Calu3 (cell line): ENCODE results near the gene PACS2. TPM values are rescaled to one million over a fixed set of nuclear protein-coding genes. Genes with fewer than 3 reads are reported as not detected.

ENCODE experiments used
- BruUV-seq: library from RNA; stranded (reverse); fragments of 400-500 nt; replicated peaks from 2 replicates; lab custom pipeline; 2021; lab: Mats Ljungman, UMichigan
- CTCF ChIA-PET: fragments of 300-600 bp; sonication (Branson Sonifier 250); formaldehyde crosslinking; loops from one replicate; lab custom pipeline; 2022; ENCODE audit warnings: antibody characterized with exemption; lab: Charles Lee
- DNase-seq: peaks from one replicate; pipeline ENCODE4 v3.0.0; 2022
- H3K27ac Mint-ChIP-seq: one replicate; pipeline ENCODE4 v1.8.0; 2022; ENCODE audit warnings: mixed read lengths; ENCODE audit not compliant: unreplicated experiment
- H3K27me3 Mint-ChIP-seq: one replicate; pipeline ENCODE4 v1.8.0; 2022; ENCODE audit warnings: mixed read lengths; ENCODE audit not compliant: unreplicated experiment
- H3K36me3 Mint-ChIP-seq: one replicate; pipeline ENCODE4 v1.8.0; 2022; ENCODE audit warnings: mild to moderate bottlenecking, moderate library complexity, mixed read lengths; ENCODE audit not compliant: insufficient read depth, unreplicated experiment
- H3K4me1 Mint-ChIP-seq: one replicate; pipeline ENCODE4 v1.8.0; 2022; ENCODE audit warnings: mild to moderate bottlenecking, low read depth, mixed read lengths; ENCODE audit not compliant: unreplicated experiment
- H3K4me3 Mint-ChIP-seq: one replicate; pipeline ENCODE4 v1.8.0; 2022; ENCODE audit warnings: mild to moderate bottlenecking, low read depth, moderate library complexity, mixed read lengths; ENCODE audit not compliant: unreplicated experiment
- H3K9me3 Mint-ChIP-seq: one replicate; pipeline ENCODE4 v1.8.0; 2022; ENCODE audit warnings: low read depth, mixed read lengths; ENCODE audit not compliant: unreplicated experiment
- intact Hi-C: fragments of 100-400 bp; cut with micrococcal nuclease; formaldehyde crosslinking; loops from one replicate; pipeline ENCODE4 v1.10.0; 2022; ENCODE audit not compliant: unreplicated experiment
- total RNA-seq: library from RNA; stranded (reverse); gene quantifications from 2 replicates; pipeline ENCODE4 v1.2.3, GENCODE V29; 2022
- TF ChIP-seq, protein P1 (sequence below): fragments of 200-600 bp; IDR thresholded peaks from one replicate; pipeline ENCODE4 v1.8.0; 2022; ENCODE audit warnings: antibody characterized with exemption; ENCODE audit not compliant: unreplicated experiment

The PACS2 gene
- total RNA-seq, 1 experiment from 2014 or later: 77.3 TPM

DNA sequence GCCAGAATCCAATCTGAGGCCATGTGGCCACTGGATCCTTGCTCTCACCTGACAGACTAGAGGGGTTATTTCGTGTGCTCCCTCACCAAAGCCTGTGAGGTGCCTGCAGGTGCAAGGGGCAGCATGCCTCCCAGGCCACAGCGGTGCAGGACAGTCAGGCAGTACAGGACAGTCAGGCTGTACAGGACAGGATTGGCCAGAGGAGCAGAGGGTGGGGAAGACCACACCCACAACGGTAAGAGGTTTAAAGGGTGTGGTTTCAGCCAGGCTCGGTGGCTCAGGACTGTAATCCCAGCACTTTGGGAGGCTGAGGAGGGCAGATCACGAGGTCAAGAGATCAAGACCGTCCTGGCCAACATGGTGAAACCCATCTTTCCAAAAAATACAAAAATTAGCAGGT, 10.6 kb upstream of the PACS2 start:
- no TSS peak for BruUV-seq
- TF ChIP-seq, protein P1, sequence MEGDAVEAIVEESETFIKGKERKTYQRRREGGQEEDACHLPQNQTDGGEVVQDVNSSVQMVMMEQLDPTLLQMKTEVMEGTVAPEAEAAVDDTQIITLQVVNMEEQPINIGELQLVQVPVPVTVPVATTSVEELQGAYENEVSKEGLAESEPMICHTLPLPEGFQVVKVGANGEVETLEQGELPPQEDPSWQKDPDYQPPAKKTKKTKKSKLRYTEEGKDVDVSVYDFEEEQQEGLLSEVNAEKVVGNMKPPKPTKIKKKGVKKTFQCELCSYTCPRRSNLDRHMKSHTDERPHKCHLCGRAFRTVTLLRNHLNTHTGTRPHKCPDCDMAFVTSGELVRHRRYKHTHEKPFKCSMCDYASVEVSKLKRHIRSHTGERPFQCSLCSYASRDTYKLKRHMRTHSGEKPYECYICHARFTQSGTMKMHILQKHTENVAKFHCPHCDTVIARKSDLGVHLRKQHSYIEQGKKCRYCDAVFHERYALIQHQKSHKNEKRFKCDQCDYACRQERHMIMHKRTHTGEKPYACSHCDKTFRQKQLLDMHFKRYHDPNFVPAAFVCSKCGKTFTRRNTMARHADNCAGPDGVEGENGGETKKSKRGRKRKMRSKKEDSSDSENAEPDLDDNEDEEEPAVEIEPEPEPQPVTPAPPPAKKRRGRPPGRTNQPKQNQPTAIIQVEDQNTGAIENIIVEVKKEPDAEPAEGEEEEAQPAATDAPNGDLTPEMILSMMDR: no peak
- CTCF ChIA-PET: no interaction called here
- Mint-ChIP-seq H3K36me3 (peaks cover 25% of the 10 kb centered on the region), H3K27me3 (no peaks in the 10 kb centered on the region), H3K9me3 (no peaks in the 10 kb centered on the region), H3K4me3 (no peak overlapping the region), H3K4me1 (no peaks in the 10 kb centered on the region), H3K27ac (no peak overlapping the region)
- no peak for DNase-seq
- intact Hi-C loops: no loop called here

DNA sequence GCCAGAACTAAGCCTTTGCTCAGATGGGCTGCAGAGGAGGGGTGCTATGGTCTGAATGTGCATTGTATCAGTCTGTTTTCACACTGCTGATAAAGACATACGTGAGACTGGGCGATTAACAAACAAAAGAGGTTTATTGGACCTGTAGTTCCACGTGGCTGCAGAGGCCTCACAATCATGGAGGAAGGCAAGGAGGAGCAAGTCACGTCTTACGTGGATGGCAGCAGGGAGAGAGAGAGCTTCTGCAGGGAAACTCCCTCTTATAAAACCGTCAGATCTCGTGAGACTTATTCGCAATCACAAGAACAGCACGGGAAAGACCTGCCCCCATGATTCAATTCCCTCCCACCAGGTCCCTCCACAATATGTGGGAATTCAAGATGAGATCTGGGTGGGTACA, 10.0 kb upstream of the PACS2 start:
- no peaks in the 10 kb centered on the region for H3K4me1 Mint-ChIP-seq
- H3K9me3 Mint-ChIP-seq: no peaks in the 10 kb centered on the region
- no peak for DNase-seq
- no peaks in the 10 kb centered on the region for H3K27me3 Mint-ChIP-seq
- H3K4me3 Mint-ChIP-seq: no peak overlapping the region
- intact Hi-C loops: no loop called here
- CTCF ChIA-PET: interaction anchor here (0.9 kb wide), 1 partner anchor 262 kb away, joined by 3 read pairs; no protein-coding TSS in a partner anchor
- H3K36me3 Mint-ChIP-seq: peaks cover 22% of the 10 kb centered on the region
- BruUV-seq: no TSS peak
- TF ChIP-seq, protein P1: no peak
- no peak overlapping the region for H3K27ac Mint-ChIP-seq

DNA sequence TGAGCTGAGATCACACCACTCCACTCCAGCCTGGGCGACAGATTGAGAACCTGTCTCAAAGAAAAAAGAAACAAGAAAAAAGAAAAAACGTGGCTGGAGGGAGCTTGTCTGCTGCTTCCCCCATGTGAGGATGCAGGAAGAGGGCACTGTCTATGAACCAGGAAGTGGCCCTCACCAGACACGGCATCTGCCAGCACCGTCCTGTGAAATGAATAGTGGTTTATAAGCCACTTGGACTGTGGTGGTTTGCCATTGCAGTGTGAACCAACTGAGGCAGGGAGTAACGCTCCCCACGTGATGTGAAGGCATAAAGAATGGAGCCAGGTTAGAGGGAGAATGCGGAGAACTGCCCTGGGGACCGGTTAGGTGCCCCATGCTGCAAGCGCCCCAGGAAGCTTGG, 9.2 kb upstream of the PACS2 start:
- Mint-ChIP-seq H3K36me3 (peaks cover 14% of the 10 kb centered on the region), H3K4me1 (no peaks in the 10 kb centered on the region), H3K4me3 (no peak overlapping the region), H3K27ac (no peak overlapping the region), H3K9me3 (no peaks in the 10 kb centered on the region), H3K27me3 (no peaks in the 10 kb centered on the region)
- CTCF ChIA-PET: interaction anchor here (0.9 kb wide), 1 partner anchor 263 kb away, joined by 3 read pairs; no protein-coding TSS in a partner anchor
- DNase-seq: no peak
- TF ChIP-seq, protein P1: no peak
- intact Hi-C loops: no loop called here
- no TSS peak for BruUV-seq

DNA sequence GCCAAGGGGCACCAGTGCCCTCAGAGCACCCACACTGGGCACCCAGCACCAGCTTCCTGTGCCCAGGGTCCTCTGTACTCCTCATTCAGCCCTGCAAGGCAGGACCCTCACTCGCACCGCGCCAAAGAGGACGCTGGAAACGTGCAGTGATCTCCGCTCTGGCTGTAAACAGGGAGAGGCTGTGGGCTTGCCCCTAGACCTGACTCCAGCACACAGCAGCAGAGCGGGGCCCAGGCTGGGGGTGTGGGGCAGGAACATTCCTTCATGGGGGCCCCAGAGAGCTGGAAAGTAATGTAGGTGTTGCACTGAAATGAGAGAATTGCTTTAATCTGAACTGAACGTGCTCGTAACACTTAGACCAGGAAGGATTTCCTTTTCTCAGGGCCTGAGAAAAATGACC, 8.8 kb upstream of the PACS2 start:
- no TSS peak for BruUV-seq
- Mint-ChIP-seq H3K4me1 (no peaks in the 10 kb centered on the region), H3K9me3 (no peaks in the 10 kb centered on the region), H3K4me3 (no peak overlapping the region), H3K36me3 (peaks cover 10% of the 10 kb centered on the region), H3K27me3 (no peaks in the 10 kb centered on the region), H3K27ac (no peak overlapping the region)
- CTCF ChIA-PET: interaction anchor here (0.9 kb wide), 1 partner anchor 263 kb away, joined by 3 read pairs; no protein-coding TSS in a partner anchor
- intact Hi-C loops: no loop called here
- DNase-seq: no peak
- TF ChIP-seq, protein P1: no peak
